Caco-2 (cell line): ENCODE measurements around the gene RAB3C. TPM values are rescaled to one million over a fixed set of nuclear protein-coding genes. Genes with fewer than 3 reads are reported as not detected.

ENCODE experiments used
- BruUV-seq: library from RNA; stranded (reverse); fragments of 400-500 nt; replicated peaks from 2 replicates; lab custom pipeline; 2021; lab: Mats Ljungman, UMichigan
- CTCF ChIA-PET: fragments of 300-600 bp; sonication (Branson Sonifier 250); formaldehyde crosslinking; loops from one replicate; lab custom pipeline; 2022; ENCODE audit warnings: antibody characterized with exemption; lab: Charles Lee
- POLR2A ChIA-PET: fragments of 300-600 bp; sonication (Branson Sonifier 250); formaldehyde crosslinking; loops from one replicate; lab custom pipeline; 2022; ENCODE audit warnings: antibody characterized with exemption; lab: Charles Lee
- DNase-seq, 2 experiments: peaks; one replicate each; pipeline versions ENCODE4 v3.0.0 to v3.0.0-alpha.2; 2020 to 2022
- H3K27me3 ChIP-seq: replicated peaks from 2 replicates; pipeline ENCODE4 v1.6.0; 2011; ENCODE audit warnings: low read length; ENCODE audit not compliant: control insufficient read depth, insufficient read depth
- H3K36me3 ChIP-seq: 2 replicates; pipeline ENCODE4 v1.5.1; 2011; ENCODE audit warnings: low read length; ENCODE audit not compliant: control insufficient read depth, insufficient read depth
- H3K4me1 ChIP-seq: fragments of 250-450 bp; sonication (Bioruptor Pico); 2 replicates; pipeline ENCODE4 v1.5.1; 2020; ENCODE audit warnings: mild to moderate bottlenecking
- H3K4me3 ChIP-seq: 2 replicates; pipeline ENCODE4 v1.5.1; 2011; ENCODE audit warnings: low read depth, mild to moderate bottlenecking, control low read depth, low read length
- H3K9me3 ChIP-seq: fragments of 250-450 bp; sonication (Bioruptor Pico); 2 replicates; pipeline ENCODE4 v1.5.1; 2020; ENCODE audit warnings: mild to moderate bottlenecking, moderate library complexity
- H3K27ac Mint-ChIP-seq: one replicate; pipeline ENCODE4 v1.8.0; 2022; ENCODE audit warnings: mixed read lengths; ENCODE audit not compliant: unreplicated experiment
- H3K27me3 Mint-ChIP-seq: one replicate; pipeline ENCODE4 v1.8.0; 2022; ENCODE audit warnings: mixed read lengths; ENCODE audit not compliant: insufficient read depth, unreplicated experiment
- H3K36me3 Mint-ChIP-seq: one replicate; pipeline ENCODE4 v1.8.0; 2022; ENCODE audit warnings: mild to moderate bottlenecking, mixed read lengths; ENCODE audit not compliant: insufficient read depth, unreplicated experiment
- H3K4me1 Mint-ChIP-seq: one replicate; pipeline ENCODE4 v1.8.0; 2022; ENCODE audit warnings: low read depth, mixed read lengths; ENCODE audit not compliant: unreplicated experiment
- H3K4me3 Mint-ChIP-seq: one replicate; pipeline ENCODE4 v1.8.0; 2022; ENCODE audit warnings: mild to moderate bottlenecking, moderate library complexity, mixed read lengths; ENCODE audit not compliant: unreplicated experiment
- H3K9me3 Mint-ChIP-seq: one replicate; pipeline ENCODE4 v1.8.0; 2022; ENCODE audit warnings: mixed read lengths; ENCODE audit not compliant: unreplicated experiment
- intact Hi-C: fragments of 100-400 bp; cut with micrococcal nuclease; formaldehyde crosslinking; loops from one replicate; pipeline ENCODE4 v1.10.0; 2022; ENCODE audit not compliant: unreplicated experiment
- total RNA-seq: library from RNA; stranded (reverse); gene quantifications from 2 replicates; pipeline ENCODE4 v1.2.3, GENCODE V29; 2022
- TF ChIP-seq, protein P1 (sequence below), 2 experiments: fragments of 200-600 bp in 1 of 2; IDR thresholded peaks; 1 replicate in 1 of 2; 2 replicates in 1 of 2; pipeline versions ENCODE4 v1.5.1 to v1.8.0; 2011 to 2022; ENCODE audit warnings: antibody characterized with exemption in 1 of 2, control low read depth in 1 of 2, inconsistent platforms in 1 of 2, low read depth in 1 of 2, low read length in 1 of 2, mild to moderate bottlenecking in 1 of 2, moderate library complexity in 1 of 2; ENCODE audit not compliant: insufficient read depth in 1 of 2, severe bottlenecking in 1 of 2, unreplicated experiment in 1 of 2

The RAB3C gene
- total RNA-seq, 1 experiment from 2014 or later = not detected

DNA sequence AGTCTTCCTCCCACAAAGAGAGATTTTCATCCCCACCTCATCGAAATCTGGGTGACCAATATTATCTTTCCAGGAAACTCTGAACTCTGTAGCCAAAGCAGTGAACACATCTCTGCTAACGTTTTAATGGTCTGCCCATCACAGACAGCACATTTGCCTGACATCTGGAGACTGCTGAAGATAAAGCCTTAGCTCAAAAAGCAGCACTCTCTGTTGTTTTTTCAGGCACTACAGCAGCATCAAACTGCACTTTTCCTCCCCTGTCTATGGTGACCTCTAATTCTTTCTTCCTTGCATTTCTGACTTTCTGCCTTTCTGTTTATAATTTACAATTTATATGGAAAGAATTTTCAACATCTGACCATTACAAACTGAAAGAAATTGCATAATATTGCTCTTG, 66.8 kb downstream of the RAB3C start:
- no peak overlapping the region for H3K4me3 ChIP-seq
- Mint-ChIP-seq H3K36me3 (no peaks in the 10 kb centered on the region), H3K27me3 (peaks cover 8% of the 10 kb centered on the region), H3K4me1 (no peaks in the 10 kb centered on the region), H3K27ac (no peak overlapping the region), H3K9me3 (no peaks in the 10 kb centered on the region), H3K4me3 (no peak overlapping the region)
- no peaks in the 10 kb centered on the region for H3K36me3 ChIP-seq
- BruUV-seq = no TSS peak
- CTCF ChIA-PET = no interaction called here
- intact Hi-C loops = no loop called here
- POLR2A ChIA-PET = no interaction called here
- H3K4me1 ChIP-seq = no peaks in the 10 kb centered on the region
- TF ChIP-seq, protein P1, sequence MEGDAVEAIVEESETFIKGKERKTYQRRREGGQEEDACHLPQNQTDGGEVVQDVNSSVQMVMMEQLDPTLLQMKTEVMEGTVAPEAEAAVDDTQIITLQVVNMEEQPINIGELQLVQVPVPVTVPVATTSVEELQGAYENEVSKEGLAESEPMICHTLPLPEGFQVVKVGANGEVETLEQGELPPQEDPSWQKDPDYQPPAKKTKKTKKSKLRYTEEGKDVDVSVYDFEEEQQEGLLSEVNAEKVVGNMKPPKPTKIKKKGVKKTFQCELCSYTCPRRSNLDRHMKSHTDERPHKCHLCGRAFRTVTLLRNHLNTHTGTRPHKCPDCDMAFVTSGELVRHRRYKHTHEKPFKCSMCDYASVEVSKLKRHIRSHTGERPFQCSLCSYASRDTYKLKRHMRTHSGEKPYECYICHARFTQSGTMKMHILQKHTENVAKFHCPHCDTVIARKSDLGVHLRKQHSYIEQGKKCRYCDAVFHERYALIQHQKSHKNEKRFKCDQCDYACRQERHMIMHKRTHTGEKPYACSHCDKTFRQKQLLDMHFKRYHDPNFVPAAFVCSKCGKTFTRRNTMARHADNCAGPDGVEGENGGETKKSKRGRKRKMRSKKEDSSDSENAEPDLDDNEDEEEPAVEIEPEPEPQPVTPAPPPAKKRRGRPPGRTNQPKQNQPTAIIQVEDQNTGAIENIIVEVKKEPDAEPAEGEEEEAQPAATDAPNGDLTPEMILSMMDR (IDR thresholded peaks at IDR 0.05; ENCODE audit: insufficient read depth in 1 of 2, low read depth in 1 of 2, low read length in 1 of 2, severe bottlenecking in 1 of 2, unreplicated experiment in 1 of 2) = no peak
- no peaks in the 10 kb centered on the region for H3K9me3 ChIP-seq
- H3K27me3 ChIP-seq = no peaks in the 10 kb centered on the region
- no peak for DNase-seq

- no peaks in the 10 kb centered on the region for H3K4me1 Mint-ChIP-seq
- CTCF ChIA-PET = no interaction called here
- intact Hi-C loops = no loop called here
- no peak overlapping the region for H3K4me3 Mint-ChIP-seq
- H3K27ac Mint-ChIP-seq = no peak overlapping the region
- Histone ChIP-seq H3K36me3 (no peaks in the 10 kb centered on the region), H3K9me3 (no peaks in the 10 kb centered on the region), H3K4me3 (no peak overlapping the region), H3K4me1 (no peaks in the 10 kb centered on the region), H3K27me3 (no peaks in the 10 kb centered on the region)
- POLR2A ChIA-PET = no interaction called here
- TF ChIP-seq, protein P1 (IDR thresholded peaks at IDR 0.05; ENCODE audit: insufficient read depth in 1 of 2, low read depth in 1 of 2, low read length in 1 of 2, severe bottlenecking in 1 of 2, unreplicated experiment in 1 of 2) = no peak
- BruUV-seq = no TSS peak
- H3K36me3 Mint-ChIP-seq = no peaks in the 10 kb centered on the region
- peaks cover 16% of the 10 kb centered on the region for H3K27me3 Mint-ChIP-seq
- DNase-seq = no peak
- H3K9me3 Mint-ChIP-seq = peaks cover 6% of the 10 kb centered on the region
Measured at GRCh38 chr5:58653521-58653920, 70.6 kb downstream of the RAB3C start.

DNA sequence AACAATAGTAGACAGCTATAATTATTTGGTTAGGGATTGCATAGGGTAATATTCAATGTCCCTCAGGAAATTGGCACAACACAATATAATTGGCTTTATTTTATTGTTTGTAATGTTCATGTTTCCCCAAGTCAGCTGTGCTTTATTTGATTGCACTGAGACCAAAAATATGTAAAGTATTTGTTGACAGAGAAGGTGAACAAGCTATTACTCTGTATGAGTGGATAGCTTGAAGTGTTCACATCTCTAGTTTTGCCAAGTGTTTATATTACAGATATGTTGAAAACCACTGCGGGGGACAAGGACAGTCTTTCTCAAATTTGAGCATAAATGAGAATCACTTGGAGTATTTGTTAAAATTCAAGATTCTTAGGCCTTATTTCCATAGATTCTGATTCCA, 83.3 kb downstream of the RAB3C start:
- Mint-ChIP-seq H3K4me1 (no peaks in the 10 kb centered on the region), H3K27me3 (peaks cover 13% of the 10 kb centered on the region), H3K27ac (no peak overlapping the region), H3K4me3 (no peak overlapping the region), H3K9me3 (no peaks in the 10 kb centered on the region), H3K36me3 (no peaks in the 10 kb centered on the region)
- POLR2A ChIA-PET = no interaction called here
- no peaks in the 10 kb centered on the region for H3K9me3 ChIP-seq
- no peaks in the 10 kb centered on the region for H3K27me3 ChIP-seq
- TF ChIP-seq, protein P1 (IDR thresholded peaks at IDR 0.05; ENCODE audit: insufficient read depth in 1 of 2, low read depth in 1 of 2, low read length in 1 of 2, severe bottlenecking in 1 of 2, unreplicated experiment in 1 of 2) = no peak
- no peak for DNase-seq
- CTCF ChIA-PET = no interaction called here
- no peaks in the 10 kb centered on the region for H3K4me1 ChIP-seq
- intact Hi-C loops = no loop called here
- BruUV-seq = no TSS peak
- no peaks in the 10 kb centered on the region for H3K36me3 ChIP-seq
- no peak overlapping the region for H3K4me3 ChIP-seq
